Ascending aorta (tissue), 2 donors: ENCODE data around the gene GCHFR. TPM values are rescaled to one million over a fixed set of nuclear protein-coding genes. Genes with fewer than 3 reads are reported as not detected.

Experiments used
- DNase-seq, 2 donors: peaks; one replicate each; pipeline ENCODE4 v3.0.0-alpha.2; 2019; ENCODE audit warnings: low spot score in 2 of 2
- H3K27ac ChIP-seq, 2 donors: fragments of 200-600 bp; sonication (generic); one replicate each; pipeline ENCODE4 v1.5.1; 2016 to 2017; ENCODE audit warnings: mild to moderate bottlenecking in 1 of 2
- H3K27me3 ChIP-seq: fragments of 200-600 bp; sonication (generic); one replicate; pipeline ENCODE4 v1.5.1; 2017
- H3K36me3 ChIP-seq, 2 donors: fragments of 200-600 bp; sonication (generic); one replicate each; pipeline ENCODE4 v1.5.1; 2016
- H3K4me1 ChIP-seq, 2 donors: fragments of 200-600 bp; sonication (generic); one replicate each; pipeline ENCODE4 v1.5.1; 2016 to 2017; ENCODE audit warnings: mild to moderate bottlenecking in 1 of 2
- H3K4me3 ChIP-seq, 2 donors: fragments of 200-600 bp; sonication (generic); one replicate each; pipeline ENCODE4 v1.5.1; 2016 to 2017; ENCODE audit warnings: mild to moderate bottlenecking in 1 of 2
- H3K9me3 ChIP-seq, 2 donors: fragments of 200-600 bp; sonication (generic); one replicate each; pipeline ENCODE4 v1.5.1; 2016
- intact Hi-C: fragments of 100-400 bp; cut with DNase I; formaldehyde crosslinking; loops from one replicate; pipeline ENCODE4 v1.15.1; 2023
- total RNA-seq: library from RNA; depleted of rRNA; stranded (reverse); fragments of >200 nt; gene quantifications from one replicate; pipeline ENCODE4 v1.1.0, GENCODE V29; 2016
- TF ChIP-seq, protein P1 (sequence below), 3 experiments: fragments of 200-600 bp in 2 of 3; fragments of 450-650 bp in 1 of 3; sonication (generic) in 2 of 3; IDR thresholded peaks; one replicate each; pipeline ENCODE4 v1.5.1; 2016 to 2019; ENCODE audit warnings: antibody characterized with exemption in 3 of 3, mild to moderate bottlenecking in 1 of 3, moderate library complexity in 1 of 3

GCHFR gene
- 26.4 TPM for total RNA-seq

DNA sequence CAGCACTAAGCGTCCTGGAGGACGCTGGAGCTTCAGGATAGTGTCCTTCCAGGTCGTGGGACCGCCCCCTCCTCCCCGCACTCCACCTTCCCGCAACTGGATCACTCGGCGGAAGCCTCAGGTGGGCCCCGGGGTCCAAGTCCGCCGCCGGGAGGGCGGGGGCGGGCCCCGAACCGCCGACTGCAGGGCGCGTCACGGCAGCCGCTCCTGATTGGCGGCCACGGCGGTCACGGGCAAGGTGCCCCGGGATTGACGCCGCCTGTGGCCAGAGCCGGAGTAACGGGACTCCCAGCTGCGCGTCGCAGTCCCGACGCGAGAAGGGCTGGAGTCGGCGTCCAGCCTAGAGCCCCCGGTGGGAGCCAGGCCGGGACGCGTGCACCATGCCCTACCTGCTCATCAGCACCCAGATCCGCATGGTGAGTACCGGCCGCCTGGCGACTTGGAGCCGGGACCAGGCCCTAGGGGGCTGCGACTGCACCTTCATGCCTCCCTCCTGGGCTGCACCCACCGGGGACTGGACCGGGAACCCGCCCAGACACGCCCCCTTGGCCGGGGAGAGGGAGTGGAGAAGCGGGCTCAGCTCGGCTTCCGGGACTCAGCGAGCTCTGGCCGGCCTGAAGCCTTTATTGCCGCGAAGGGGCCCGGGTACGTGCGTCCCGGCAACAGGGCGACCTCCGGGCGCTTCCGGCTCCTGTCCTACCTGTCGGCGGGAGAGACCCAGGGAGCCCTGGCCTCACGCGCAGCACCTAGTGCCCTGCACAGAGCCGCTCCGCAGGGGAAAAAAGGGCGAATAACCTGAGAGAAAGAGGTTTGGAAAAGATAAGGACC lies at the start of gene GCHFR:
Gene GCHFR, plus strand, starts transcription at position 268 of the 828 bp plus-strand sequence. Its CDS starts 113 bp downstream, at position 381.
- H3K27me3 ChIP-seq: no peaks in the 10 kb centered on the region
- TF ChIP-seq, protein P1, sequence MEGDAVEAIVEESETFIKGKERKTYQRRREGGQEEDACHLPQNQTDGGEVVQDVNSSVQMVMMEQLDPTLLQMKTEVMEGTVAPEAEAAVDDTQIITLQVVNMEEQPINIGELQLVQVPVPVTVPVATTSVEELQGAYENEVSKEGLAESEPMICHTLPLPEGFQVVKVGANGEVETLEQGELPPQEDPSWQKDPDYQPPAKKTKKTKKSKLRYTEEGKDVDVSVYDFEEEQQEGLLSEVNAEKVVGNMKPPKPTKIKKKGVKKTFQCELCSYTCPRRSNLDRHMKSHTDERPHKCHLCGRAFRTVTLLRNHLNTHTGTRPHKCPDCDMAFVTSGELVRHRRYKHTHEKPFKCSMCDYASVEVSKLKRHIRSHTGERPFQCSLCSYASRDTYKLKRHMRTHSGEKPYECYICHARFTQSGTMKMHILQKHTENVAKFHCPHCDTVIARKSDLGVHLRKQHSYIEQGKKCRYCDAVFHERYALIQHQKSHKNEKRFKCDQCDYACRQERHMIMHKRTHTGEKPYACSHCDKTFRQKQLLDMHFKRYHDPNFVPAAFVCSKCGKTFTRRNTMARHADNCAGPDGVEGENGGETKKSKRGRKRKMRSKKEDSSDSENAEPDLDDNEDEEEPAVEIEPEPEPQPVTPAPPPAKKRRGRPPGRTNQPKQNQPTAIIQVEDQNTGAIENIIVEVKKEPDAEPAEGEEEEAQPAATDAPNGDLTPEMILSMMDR (IDR thresholded peaks at IDR 0.05): peak; percentile 44 to 59 (median 51)
- no peaks in the 10 kb centered on the region for H3K9me3 ChIP-seq
- peak within 1 kb of the TSS; percentile 81 to 82 for H3K27ac ChIP-seq
- peaks cover 5 to 16% of the 10 kb centered on the region in 2 donors for H3K4me1 ChIP-seq
- peak within 1 kb of the TSS; percentile 55 to 80 for H3K4me3 ChIP-seq
- peak; percentile 26 to 87 for DNase-seq
- intact Hi-C loops: loop anchor here (1.0 kb wide), 1 partner anchor 130 kb away; the partner anchor contains the start of gene VPS18
- peaks cover 0 to 15% of the 10 kb centered on the region in 2 donors for H3K36me3 ChIP-seq

DNA sequence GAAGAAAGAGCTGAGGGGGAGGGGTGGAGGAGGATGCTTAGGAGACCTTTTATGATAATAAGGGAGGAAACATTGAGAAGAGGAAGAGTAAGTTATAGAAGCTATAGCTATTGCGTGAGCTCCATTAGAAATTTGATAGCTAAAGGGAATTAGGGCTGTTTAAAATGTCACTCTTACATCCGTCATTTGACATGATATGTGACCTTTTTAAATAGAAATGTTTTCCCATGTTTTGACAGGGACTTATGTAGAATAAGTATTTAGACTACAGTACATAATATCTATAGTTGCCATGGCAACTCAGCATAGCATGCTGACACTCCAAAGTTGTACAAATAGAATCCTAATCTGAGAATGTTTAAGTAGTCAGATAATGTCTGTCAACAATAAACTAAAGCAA lies 49.7 kb upstream of the GCHFR start:
- H3K36me3 ChIP-seq: no peaks in the 10 kb centered on the region
- no peak overlapping the region for H3K4me3 ChIP-seq
- H3K9me3 ChIP-seq: no peaks in the 10 kb centered on the region
- TF ChIP-seq, protein P1 (IDR thresholded peaks at IDR 0.05): no peak
- no peak overlapping the region for H3K27ac ChIP-seq
- no peak for DNase-seq
- intact Hi-C loops: no loop called here
- no peaks in the 10 kb centered on the region for H3K27me3 ChIP-seq
- H3K4me1 ChIP-seq: no peaks in the 10 kb centered on the region

GRCh38 chr15:40716165-40716564 lies 47.7 kb upstream of the GCHFR start:
- Histone ChIP-seq H3K4me1 (no peaks in the 10 kb centered on the region), H3K9me3 (no peaks in the 10 kb centered on the region), H3K27me3 (no peaks in the 10 kb centered on the region), H3K36me3 (no peaks in the 10 kb centered on the region), H3K4me3 (no peak overlapping the region), H3K27ac (no peak overlapping the region)
- TF ChIP-seq, protein P1 (IDR thresholded peaks at IDR 0.05): no peak
- intact Hi-C loops: no loop called here
- no peak for DNase-seq

GRCh38 chr15:40721701-40722100 lies 42.2 kb upstream of the GCHFR start:
- H3K27me3 ChIP-seq: no peaks in the 10 kb centered on the region
- DNase-seq: no peak
- no peaks in the 10 kb centered on the region for H3K4me1 ChIP-seq
- no peaks in the 10 kb centered on the region for H3K9me3 ChIP-seq
- intact Hi-C loops: no loop called here
- no peaks in the 10 kb centered on the region for H3K36me3 ChIP-seq
- H3K27ac ChIP-seq: no peak overlapping the region
- no peak overlapping the region for H3K4me3 ChIP-seq
- TF ChIP-seq, protein P1 (IDR thresholded peaks at IDR 0.05): no peak

- Histone ChIP-seq H3K9me3 (no peaks in the 10 kb centered on the region), H3K4me3 (no peak overlapping the region), H3K27me3 (no peaks in the 10 kb centered on the region), H3K4me1 (no peaks in the 10 kb centered on the region), H3K36me3 (no peaks in the 10 kb centered on the region), H3K27ac (no peak overlapping the region)
- TF ChIP-seq, protein P1 (IDR thresholded peaks at IDR 0.05): no peak
- intact Hi-C loops: no loop called here
- no peak for DNase-seq
Observed at GRCh38 chr15:40722354-40722753, 41.5 kb upstream of the GCHFR start.
